Measurements from ENCODE around the gene RGS9BP. TPM values are rescaled to one million over a fixed set of nuclear protein-coding genes. Genes with fewer than 3 reads are reported as not detected.
"Not testable (repeated sequence)": the region's sequence is repeated elsewhere in the genome, so short reads cannot be mapped to it uniquely, and the experiment has no call there.

The RGS9BP gene
- total RNA-seq, 4 donors from 2014 or later: 0.22 to 0.63 (median 0.60) TPM; not detected in 1

- Histone ChIP-seq H3K36me3 (peaks cover 0 to 77% (median 9%) of the 10 kb centered on the region in 3 donors), H3K27ac (no peak overlapping the region), H3K4me3 (no peak overlapping the region), H3K4me1 (peaks cover 0 to 18% (median 0%) of the 10 kb centered on the region in 4 donors), H3K27me3 (no peaks in the 10 kb centered on the region), H3K9me3 (no peaks in the 10 kb centered on the region)
- no peak for DNase-seq (ENCODE audit: low spot score in 2 of 2)
- 93 to 94% methylated on average over 11 of the region's 11 CpGs for WGBS, 2 donors
- TF ChIP-seq EP300 (IDR thresholded peaks at IDR 0.05) (no peak), CTCF (IDR thresholded peaks at IDR 0.05) (no peak), POLR2A (IDR thresholded peaks at IDR 0.05) (no peak)
Observed at GRCh38 chr19:32649751-32650150, 25.9 kb upstream of the RGS9BP start.

GRCh38 chr19:32650671-32651070, 25.0 kb upstream of the RGS9BP start:
- Histone ChIP-seq H3K4me1 (peaks cover 0 to 18% (median 0%) of the 10 kb centered on the region in 4 donors), H3K27ac (no peak overlapping the region), H3K4me3 (no peak overlapping the region), H3K27me3 (no peaks in the 10 kb centered on the region), H3K36me3 (peaks cover 0 to 77% (median 9%) of the 10 kb centered on the region in 3 donors), H3K9me3 (no peaks in the 10 kb centered on the region)
- WGBS, 2 donors: 92 to 95% methylated on average over 5 of the region's 5 CpGs
- TF ChIP-seq POLR2A (IDR thresholded peaks at IDR 0.05) (no peak), CTCF (IDR thresholded peaks at IDR 0.05) (no peak), EP300 (IDR thresholded peaks at IDR 0.05) (no peak)
- DNase-seq (ENCODE audit: low spot score in 2 of 2): no peak

GRCh38 chr19:32651729-32652140, 23.9 kb upstream of the RGS9BP start:
- Histone ChIP-seq H3K27ac (no peak overlapping the region), H3K4me3 (no peak overlapping the region), H3K36me3 (peaks cover 0 to 75% (median 4%) of the 10 kb centered on the region in 3 donors), H3K4me1 (peaks cover 0 to 18% (median 0%) of the 10 kb centered on the region in 4 donors), H3K9me3 (no peaks in the 10 kb centered on the region), H3K27me3 (no peaks in the 10 kb centered on the region)
- no peak for DNase-seq (ENCODE audit: low spot score in 2 of 2)
- WGBS, 2 donors: 42 to 50% methylated on average over 8 of the region's 8 CpGs
- TF ChIP-seq CTCF (IDR thresholded peaks at IDR 0.05) (no peak), POLR2A (IDR thresholded peaks at IDR 0.05) (no peak), EP300 (IDR thresholded peaks at IDR 0.05) (no peak)

- H3K36me3 ChIP-seq: peaks cover 0 to 72% (median 4%) of the 10 kb centered on the region in 3 donors
Observed at GRCh38 chr19:32652331-32652730, 23.3 kb upstream of the RGS9BP start.

GRCh38 chr19:32652894-32653598, 22.6 kb upstream of the RGS9BP start:
- WGBS, 2 donors: 50 to 51% methylated on average over 12 of the region's 12 CpGs
- Histone ChIP-seq H3K4me3 (no peak overlapping the region), H3K36me3 (peaks cover 0 to 72% (median 4%) of the 10 kb centered on the region in 3 donors), H3K27me3 (no peaks in the 10 kb centered on the region), H3K27ac (no peak overlapping the region), H3K9me3 (no peaks in the 10 kb centered on the region), H3K4me1 (peaks cover 0 to 18% (median 0%) of the 10 kb centered on the region in 4 donors)
- TF ChIP-seq POLR2A (IDR thresholded peaks at IDR 0.05) (no peak), CTCF (IDR thresholded peaks at IDR 0.05) (no peak)
- DNase-seq (ENCODE audit: low spot score in 2 of 2): peak in 1 of 2 donors; percentile 17

More at GRCh38 chr19:32652331-32652730, 23.3 kb upstream of the RGS9BP start:
- H3K4me3 ChIP-seq; H3K27ac ChIP-seq; DNase-seq (ENCODE audit: low spot score in 2 of 2); H3K27me3 ChIP-seq; H3K9me3 ChIP-seq: not testable (repeated sequence)
- WGBS, 2 donors: 90 to 95% methylated on average over 13 of the region's 13 CpGs
- H3K4me1 ChIP-seq: peaks cover 0 to 18% (median 0%) of the 10 kb centered on the region in 4 donors

All from tibial nerve (tissue), 4 donors.